Neural progenitor cell (in vitro differentiated cells): ENCODE results near the gene EVC.

Experiments used
- EZH2 ChIP-seq: fragments of 200-600 bp; sonication (generic); IDR thresholded peaks from 2 replicates; pipeline ENCODE4 v1.6.1; 2017; ENCODE audit warnings: antibody characterized with exemption, mild to moderate bottlenecking, moderate library complexity
- EZH2phosphoT487 ChIP-seq: fragments of 200-600 bp; sonication (generic); IDR thresholded peaks from 2 replicates; pipeline ENCODE4 v1.6.1; 2017; ENCODE audit warnings: antibody characterized with exemption
- TF ChIP-seq, protein P1 (sequence below): fragments of 200-600 bp; sonication (generic); IDR thresholded peaks from 2 replicates; pipeline ENCODE4 v1.5.1; 2017; ENCODE audit warnings: antibody characterized with exemption, mild to moderate bottlenecking

DNA sequence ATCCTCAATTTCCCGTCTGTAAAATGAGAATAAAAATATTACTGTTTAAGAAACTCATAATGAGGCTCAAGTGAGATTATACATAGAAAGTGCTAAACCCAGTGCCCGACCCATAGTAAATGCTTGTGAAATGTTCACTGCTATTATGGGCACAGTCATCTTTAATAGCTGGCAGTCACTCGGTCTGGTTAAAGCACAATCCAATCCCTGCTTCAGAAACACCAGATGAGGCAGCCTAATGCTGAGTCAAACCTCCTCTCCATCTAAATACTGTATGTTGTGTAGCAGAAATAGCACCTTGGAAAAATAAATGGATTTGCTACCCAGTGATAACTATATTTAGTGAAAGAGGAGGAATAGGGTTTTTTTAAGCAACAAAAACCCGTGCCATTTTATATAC, 17.1 kb upstream of the EVC start:
- no peak for TF ChIP-seq EZH2
- no peak for TF ChIP-seq EZH2phosphoT487
- TF ChIP-seq, protein P1, sequence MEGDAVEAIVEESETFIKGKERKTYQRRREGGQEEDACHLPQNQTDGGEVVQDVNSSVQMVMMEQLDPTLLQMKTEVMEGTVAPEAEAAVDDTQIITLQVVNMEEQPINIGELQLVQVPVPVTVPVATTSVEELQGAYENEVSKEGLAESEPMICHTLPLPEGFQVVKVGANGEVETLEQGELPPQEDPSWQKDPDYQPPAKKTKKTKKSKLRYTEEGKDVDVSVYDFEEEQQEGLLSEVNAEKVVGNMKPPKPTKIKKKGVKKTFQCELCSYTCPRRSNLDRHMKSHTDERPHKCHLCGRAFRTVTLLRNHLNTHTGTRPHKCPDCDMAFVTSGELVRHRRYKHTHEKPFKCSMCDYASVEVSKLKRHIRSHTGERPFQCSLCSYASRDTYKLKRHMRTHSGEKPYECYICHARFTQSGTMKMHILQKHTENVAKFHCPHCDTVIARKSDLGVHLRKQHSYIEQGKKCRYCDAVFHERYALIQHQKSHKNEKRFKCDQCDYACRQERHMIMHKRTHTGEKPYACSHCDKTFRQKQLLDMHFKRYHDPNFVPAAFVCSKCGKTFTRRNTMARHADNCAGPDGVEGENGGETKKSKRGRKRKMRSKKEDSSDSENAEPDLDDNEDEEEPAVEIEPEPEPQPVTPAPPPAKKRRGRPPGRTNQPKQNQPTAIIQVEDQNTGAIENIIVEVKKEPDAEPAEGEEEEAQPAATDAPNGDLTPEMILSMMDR, result no peak
